NOMO-1 treated with dmso at 0.1 percent for 144 hours (cell line): Measurements from ENCODE around the gene TSKU.

ENCODE experiments used
- DNase-seq: peaks from one replicate; lab custom pipeline; 2025; ENCODE audit not compliant: unreplicated experiment; lab: John Stamatoyannopoulos, UW

Gene TSKU

GRCh38 chr11:76752321-76753143 lies 30.6 kb upstream of the TSKU start:
- DNase-seq = no peak

- DNase-seq = no peak
Observed at GRCh38 chr11:76753449-76753848, 29.7 kb upstream of the TSKU start.

GRCh38 chr11:76753950-76754349 lies 29.2 kb upstream of the TSKU start:
- DNase-seq = no peak

- DNase-seq = no peak
Observed at GRCh38 chr11:76756341-76756741, 26.8 kb upstream of the TSKU start.

- DNase-seq = no peak
Observed at GRCh38 chr11:76758311-76758710, 24.8 kb upstream of the TSKU start.

GRCh38 chr11:76759092-76759491 lies 24.1 kb upstream of the TSKU start:
- DNase-seq = no peak

- DNase-seq = no peak
Observed at GRCh38 chr11:76759517-76759916, 23.6 kb upstream of the TSKU start.

- DNase-seq = no peak
Observed at GRCh38 chr11:76760236-76760635, 22.9 kb upstream of the TSKU start.

GRCh38 chr11:76761718-76762355 lies 21.3 kb upstream of the TSKU start:
- no peak for DNase-seq

GRCh38 chr11:76762356-76762752 lies 20.8 kb upstream of the TSKU start:
- DNase-seq = no peak

GRCh38 chr11:76762867-76763572 lies 20.1 kb upstream of the TSKU start:
- DNase-seq = no peak

- no peak for DNase-seq
Observed at GRCh38 chr11:76763573-76764346, 19.4 kb upstream of the TSKU start.

- DNase-seq = no peak
Observed at GRCh38 chr11:76764941-76765665, 18.1 kb upstream of the TSKU start.

- no peak for DNase-seq
Observed at GRCh38 chr11:76765863-76766350, 17.2 kb upstream of the TSKU start.

GRCh38 chr11:76766521-76766920 lies 16.6 kb upstream of the TSKU start:
- DNase-seq = no peak

- no peak for DNase-seq
Observed at GRCh38 chr11:76767659-76768058, 15.5 kb upstream of the TSKU start.

GRCh38 chr11:76768088-76768908 lies 14.9 kb upstream of the TSKU start:
- DNase-seq = peak; percentile 76

GRCh38 chr11:76768909-76769560 lies 14.1 kb upstream of the TSKU start:
- DNase-seq = no peak
